ENCODE measurements around the gene CARS1. TPM values are rescaled to one million over a fixed set of nuclear protein-coding genes. Genes with fewer than 3 reads are reported as not detected.

CARS1 gene
- polyA plus RNA-seq, 1 of the 3 experiments (the other 2 are of a cell fraction) = 52.1 TPM

DNA sequence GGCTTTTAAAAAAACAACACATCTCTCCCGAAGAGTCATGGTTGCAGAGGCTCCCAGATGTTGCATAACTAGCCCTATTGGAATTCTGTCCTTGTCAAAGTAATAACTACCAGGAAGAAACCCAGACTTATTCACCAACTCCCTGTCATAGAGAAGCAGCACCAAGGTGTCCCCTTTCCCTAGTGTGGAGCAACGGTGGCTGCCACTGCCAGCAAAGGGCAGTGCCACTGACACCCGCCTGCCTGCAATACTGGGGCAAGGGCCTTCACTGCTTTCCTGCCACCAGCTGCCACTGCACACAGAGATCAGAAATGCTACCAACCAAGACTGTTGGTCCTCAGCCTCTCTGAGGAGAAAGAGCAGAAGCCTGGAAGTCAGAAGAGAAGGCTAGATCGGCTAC, 92.4 kb downstream of the CARS1 start:
- no peak overlapping the region for H3K4me3 ChIP-seq (ENCODE audit: low read depth in 2 of 2, low read length in 1 of 2)
- no peaks in the 10 kb centered on the region for H3K27me3 ChIP-seq (ENCODE audit: insufficient read depth)
- 89% methylated on average over 3 of the region's 4 CpGs for WGBS (ENCODE audit: low lambda C conversion rate)
- no peak for TF ChIP-seq PBX3 (IDR thresholded peaks at IDR 0.05)
- TF ChIP-seq NFIC (IDR thresholded peaks at IDR 0.05; ENCODE audit: borderline replicate concordance) = no peak
- no peak for TF ChIP-seq IRF3 (IDR thresholded peaks at IDR 0.05; ENCODE audit: low read depth, low read length)
- no peak overlapping the region for H3K4me2 ChIP-seq
- no peak overlapping the region for H2AFZ ChIP-seq (ENCODE audit: low read depth)
- no peak overlapping the region for H3K9ac ChIP-seq
- H3K4me1 ChIP-seq (ENCODE audit: control insufficient read depth in 1 of 2, insufficient read depth in 2 of 2, low read depth in 1 of 2, low read length in 1 of 2) = no peaks in the 10 kb centered on the region
- H3F3A ChIP-seq (replicated peaks; ENCODE audit: insufficient read depth) = no peaks in the 10 kb centered on the region
- ChIA-PET POLR2A (no interaction called here), CTCF (no interaction called here)
- no peaks in the 10 kb centered on the region for H3K9me3 ChIP-seq
- DNase-seq = no peak
- no peaks in the 10 kb centered on the region for H3K9me2 ChIP-seq
- H3K79me2 ChIP-seq (ENCODE audit: insufficient read depth) = peaks cover 72% of the 10 kb centered on the region; the same call in 1 of the 2 replicates
- H3K36me3 ChIP-seq (replicated peaks in 1 of 2; ENCODE audit: control insufficient read depth in 1 of 2, insufficient read depth in 2 of 2, low read length in 1 of 2) = peaks cover 67 to 78% of the 10 kb centered on the region in 2 experiments
- H4K20me1 ChIP-seq (ENCODE audit: insufficient read depth) = no peaks in the 10 kb centered on the region
- H3K27ac ChIP-seq (ENCODE audit: low read depth in 2 of 2, low read length in 1 of 2) = no peak overlapping the region

DNA sequence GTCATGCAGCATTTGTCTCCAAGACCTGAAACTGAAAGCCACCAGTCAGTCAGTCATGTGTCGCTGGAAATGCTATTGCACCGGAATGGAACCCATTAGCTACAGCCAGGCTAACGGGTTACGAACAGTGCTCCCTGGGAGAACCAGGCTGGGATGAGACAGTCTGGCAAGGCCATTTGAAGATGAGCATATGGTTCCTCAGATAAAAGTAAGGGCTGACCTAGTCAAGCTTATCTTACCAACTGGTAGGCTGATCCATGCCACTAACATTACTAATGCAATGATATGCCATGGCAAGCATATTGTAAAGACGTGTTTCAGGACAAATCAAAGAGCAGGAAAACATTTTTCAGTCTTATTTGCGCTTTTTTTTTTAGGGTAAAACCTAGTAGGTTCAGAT, 93.5 kb downstream of the CARS1 start:
- H3K4me3 ChIP-seq (ENCODE audit: low read depth in 2 of 2, low read length in 1 of 2) = no peak overlapping the region
- peaks cover 5% of the 10 kb centered on the region for H3F3A ChIP-seq (replicated peaks; ENCODE audit: insufficient read depth)
- no peaks in the 10 kb centered on the region for H3K9me2 ChIP-seq
- H3K9ac ChIP-seq = no peak overlapping the region
- no peaks in the 10 kb centered on the region for H4K20me1 ChIP-seq (ENCODE audit: insufficient read depth)
- H3K4me2 ChIP-seq = no peak overlapping the region
- ChIA-PET POLR2A (no interaction called here), CTCF (interaction anchor here (1.2 kb wide), 1 partner anchor 18 kb away, joined by 3 read pairs; no protein-coding TSS in a partner anchor)
- H3K27ac ChIP-seq (ENCODE audit: low read depth in 2 of 2, low read length in 1 of 2) = no peak overlapping the region
- H3K9me3 ChIP-seq = no peaks in the 10 kb centered on the region
- peaks cover 76 to 80% of the 10 kb centered on the region in 2 experiments for H3K36me3 ChIP-seq (replicated peaks in 1 of 2; ENCODE audit: control insufficient read depth in 1 of 2, insufficient read depth in 2 of 2, low read length in 1 of 2)
- TF ChIP-seq JUND (IDR thresholded peaks at IDR 0.05) (no peak), EP300 (IDR thresholded peaks at IDR 0.05; ENCODE audit: borderline replicate concordance in 1 of 2, low read depth in 1 of 2, low read length in 1 of 2) (no peak), RCOR1 (IDR thresholded peaks at IDR 0.05; ENCODE audit: low read length) (no peak), GABPA (IDR thresholded peaks at IDR 0.05; ENCODE audit: low read depth) (no peak), RFX5 (IDR thresholded peaks at IDR 0.05; ENCODE audit: low read length) (no peak), POLR2AphosphoS5 (IDR thresholded peaks at IDR 0.05; ENCODE audit: low read depth, low read length) (no peak)
- TF ChIP-seq, protein P1, sequence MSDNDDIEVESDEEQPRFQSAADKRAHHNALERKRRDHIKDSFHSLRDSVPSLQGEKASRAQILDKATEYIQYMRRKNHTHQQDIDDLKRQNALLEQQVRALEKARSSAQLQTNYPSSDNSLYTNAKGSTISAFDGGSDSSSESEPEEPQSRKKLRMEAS (IDR thresholded peaks at IDR 0.05; ENCODE audit: low read depth) = no peak
- 94% methylated on average over 2 of the region's 6 CpGs for WGBS (ENCODE audit: low lambda C conversion rate)
- H3K79me2 ChIP-seq (ENCODE audit: insufficient read depth) = peaks cover 69% of the 10 kb centered on the region; the same call in 1 of the 2 replicates
- H2AFZ ChIP-seq (ENCODE audit: low read depth) = no peak overlapping the region
- H3K4me1 ChIP-seq (ENCODE audit: control insufficient read depth in 1 of 2, insufficient read depth in 2 of 2, low read depth in 1 of 2, low read length in 1 of 2) = no peaks in the 10 kb centered on the region
- DNase-seq = no peak
- no peaks in the 10 kb centered on the region for H3K27me3 ChIP-seq (ENCODE audit: insufficient read depth)
